Measurements from ENCODE around the gene TC2N. TPM values are rescaled to one million over a fixed set of nuclear protein-coding genes. Genes with fewer than 3 reads are reported as not detected.
"Not testable (repeated sequence)": the region's sequence is repeated elsewhere in the genome, so short reads cannot be mapped to it uniquely, and the experiment has no call there.

TC2N gene
- total RNA-seq, 4 donors from 2014 or later: 3.2 to 11.9 (median 7.2) TPM

DNA sequence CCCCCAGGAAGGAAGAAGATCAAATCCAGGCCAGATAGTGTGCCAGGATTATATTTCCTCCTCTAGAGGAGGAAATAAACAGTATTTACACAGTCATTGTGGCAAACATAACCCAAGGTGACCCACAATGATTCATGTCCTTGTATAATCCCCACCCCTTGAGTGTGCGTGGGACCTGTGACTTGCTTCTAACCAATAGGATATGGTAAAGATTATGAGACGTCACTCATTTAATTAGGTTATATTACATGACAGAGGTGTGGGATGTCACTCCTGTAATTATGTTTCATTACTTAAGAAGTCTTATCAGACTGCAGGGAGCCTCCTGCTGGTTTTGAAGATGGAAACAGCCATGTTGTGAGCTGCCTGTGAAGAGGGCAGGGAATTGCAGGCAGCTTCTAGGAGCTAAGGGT is 123.3 kb downstream of the TC2N start:
- no peaks in the 10 kb centered on the region for H3K27me3 ChIP-seq
- no peaks in the 10 kb centered on the region for H3K9me3 ChIP-seq
- H3K36me3 ChIP-seq: no peaks in the 10 kb centered on the region
- no peak overlapping the region for H3K4me3 ChIP-seq
- in situ Hi-C loops (cut with MboI; ENCODE audit: low sequenced_read_pairs in 4 of 4) (no loop called here), intact Hi-C loops (cut with DNase I; ENCODE audit: low total_unique reads) (no loop called here)
- TF ChIP-seq, protein P1, sequence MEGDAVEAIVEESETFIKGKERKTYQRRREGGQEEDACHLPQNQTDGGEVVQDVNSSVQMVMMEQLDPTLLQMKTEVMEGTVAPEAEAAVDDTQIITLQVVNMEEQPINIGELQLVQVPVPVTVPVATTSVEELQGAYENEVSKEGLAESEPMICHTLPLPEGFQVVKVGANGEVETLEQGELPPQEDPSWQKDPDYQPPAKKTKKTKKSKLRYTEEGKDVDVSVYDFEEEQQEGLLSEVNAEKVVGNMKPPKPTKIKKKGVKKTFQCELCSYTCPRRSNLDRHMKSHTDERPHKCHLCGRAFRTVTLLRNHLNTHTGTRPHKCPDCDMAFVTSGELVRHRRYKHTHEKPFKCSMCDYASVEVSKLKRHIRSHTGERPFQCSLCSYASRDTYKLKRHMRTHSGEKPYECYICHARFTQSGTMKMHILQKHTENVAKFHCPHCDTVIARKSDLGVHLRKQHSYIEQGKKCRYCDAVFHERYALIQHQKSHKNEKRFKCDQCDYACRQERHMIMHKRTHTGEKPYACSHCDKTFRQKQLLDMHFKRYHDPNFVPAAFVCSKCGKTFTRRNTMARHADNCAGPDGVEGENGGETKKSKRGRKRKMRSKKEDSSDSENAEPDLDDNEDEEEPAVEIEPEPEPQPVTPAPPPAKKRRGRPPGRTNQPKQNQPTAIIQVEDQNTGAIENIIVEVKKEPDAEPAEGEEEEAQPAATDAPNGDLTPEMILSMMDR (IDR thresholded peaks at IDR 0.05 in 4 of 5, conservative IDR thresholded peaks at IDR 0.05 in 1 of 5): no peak
- no peak for TF ChIP-seq POLR2A (IDR thresholded peaks at IDR 0.05)
- H3K27ac ChIP-seq: no peak overlapping the region
- H3K4me1 ChIP-seq: no peaks in the 10 kb centered on the region
- DNase-seq (no peak), ATAC-seq (no peak)

DNA sequence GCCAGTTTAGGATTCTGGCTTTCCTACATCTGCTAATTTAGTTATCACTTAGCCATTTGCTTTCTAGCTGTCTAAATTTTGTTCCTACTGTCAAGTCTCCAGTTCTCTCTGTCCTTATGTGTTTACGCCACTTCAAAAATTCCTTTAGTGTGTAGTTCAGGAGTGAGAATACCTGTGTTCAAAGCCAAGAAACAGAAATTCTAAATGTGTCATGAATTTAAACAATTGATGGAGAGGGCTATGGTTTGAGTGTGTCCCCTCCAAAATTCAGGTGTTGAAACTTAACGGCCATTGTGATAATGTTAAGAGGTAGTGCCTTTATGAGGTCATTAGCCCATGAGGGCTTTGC is 124.1 kb downstream of the TC2N start:
- Histone ChIP-seq H3K4me1 (no peaks in the 10 kb centered on the region), H3K9me3 (no peaks in the 10 kb centered on the region), H3K36me3 (no peaks in the 10 kb centered on the region), H3K27ac (no peak overlapping the region), H3K4me3 (no peak overlapping the region), H3K27me3 (no peaks in the 10 kb centered on the region)
- intact Hi-C loops (cut with DNase I; ENCODE audit: low total_unique reads): no loop called here
- no peak for TF ChIP-seq POLR2A (IDR thresholded peaks at IDR 0.05)
- TF ChIP-seq, protein P1 (IDR thresholded peaks at IDR 0.05 in 4 of 5, conservative IDR thresholded peaks at IDR 0.05 in 1 of 5): no peak
- ATAC-seq (no peak), DNase-seq (no peak)
- in situ Hi-C loops (cut with MboI; ENCODE audit: low sequenced_read_pairs in 4 of 4): no loop called here

DNA sequence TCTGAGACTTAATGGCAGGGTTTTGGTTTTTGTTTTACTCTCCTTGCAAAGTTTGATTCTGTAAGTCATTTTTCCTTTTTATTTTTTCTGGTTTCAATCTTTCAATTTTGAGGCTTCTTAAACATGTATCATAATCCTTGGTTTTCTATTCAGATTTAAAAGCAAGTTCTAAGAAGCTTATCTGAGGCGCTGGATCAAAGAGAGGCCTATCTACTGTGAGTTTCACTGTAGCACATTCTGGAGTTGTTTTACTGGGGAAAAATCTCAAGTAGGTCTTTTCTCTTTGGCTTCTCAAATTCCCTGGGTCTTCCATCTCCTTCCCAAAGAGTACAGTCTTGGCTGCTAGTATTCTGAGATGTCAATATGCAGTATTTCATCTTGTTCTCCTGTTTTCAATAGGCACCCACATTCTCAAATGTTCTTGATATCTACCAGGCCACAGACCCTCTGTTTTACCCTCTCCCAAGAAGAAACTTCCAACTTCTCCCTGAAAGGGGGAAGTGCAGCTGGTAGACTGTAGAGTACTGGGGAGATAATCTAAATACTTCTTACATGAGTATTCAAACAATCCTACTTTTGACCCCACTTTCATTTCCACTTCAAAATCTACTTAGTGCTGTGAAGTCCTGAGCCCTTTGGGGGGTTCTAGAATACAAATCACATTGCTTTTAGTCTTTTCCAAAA is 124.6 kb downstream of the TC2N start:
- Histone ChIP-seq H3K36me3 (no peaks in the 10 kb centered on the region), H3K4me1 (no peaks in the 10 kb centered on the region), H3K9me3 (no peaks in the 10 kb centered on the region), H3K27me3 (no peaks in the 10 kb centered on the region), H3K27ac (no peak overlapping the region), H3K4me3 (no peak overlapping the region)
- TF ChIP-seq POLR2A (IDR thresholded peaks at IDR 0.05): no peak
- TF ChIP-seq, protein P1 (IDR thresholded peaks at IDR 0.05 in 4 of 5, conservative IDR thresholded peaks at IDR 0.05 in 1 of 5): no peak
- ATAC-seq (no peak), DNase-seq (no peak)
- intact Hi-C loops (cut with DNase I; ENCODE audit: low total_unique reads): no loop called here
- in situ Hi-C loops (cut with MboI; ENCODE audit: low sequenced_read_pairs in 4 of 4): no loop called here

DNA sequence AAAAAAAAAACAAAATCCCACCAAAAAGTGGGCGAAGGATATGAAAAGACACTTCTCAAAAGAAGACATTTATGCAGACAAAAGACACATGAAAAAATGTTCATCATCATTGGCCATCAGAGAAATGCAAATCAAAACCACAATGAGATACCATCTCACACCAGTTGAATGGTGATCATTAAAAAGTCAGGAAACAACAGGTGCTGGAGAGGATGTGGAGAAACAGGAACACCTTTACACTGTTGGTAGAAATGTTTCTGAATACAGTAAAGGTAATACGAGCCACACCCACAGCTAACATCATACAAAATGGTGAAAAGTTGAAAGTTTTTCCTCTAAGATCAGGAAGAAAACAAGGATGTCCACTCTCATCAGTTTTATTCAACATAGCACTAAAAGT is 127.5 kb downstream of the TC2N start:
- DNase-seq; H3K27ac ChIP-seq; in situ Hi-C loops (cut with MboI; ENCODE audit: low sequenced_read_pairs in 4 of 4); H3K4me1 ChIP-seq; ATAC-seq; H3K4me3 ChIP-seq; intact Hi-C loops (cut with DNase I; ENCODE audit: low total_unique reads); H3K36me3 ChIP-seq; H3K27me3 ChIP-seq; H3K9me3 ChIP-seq: not testable (repeated sequence)

DNA sequence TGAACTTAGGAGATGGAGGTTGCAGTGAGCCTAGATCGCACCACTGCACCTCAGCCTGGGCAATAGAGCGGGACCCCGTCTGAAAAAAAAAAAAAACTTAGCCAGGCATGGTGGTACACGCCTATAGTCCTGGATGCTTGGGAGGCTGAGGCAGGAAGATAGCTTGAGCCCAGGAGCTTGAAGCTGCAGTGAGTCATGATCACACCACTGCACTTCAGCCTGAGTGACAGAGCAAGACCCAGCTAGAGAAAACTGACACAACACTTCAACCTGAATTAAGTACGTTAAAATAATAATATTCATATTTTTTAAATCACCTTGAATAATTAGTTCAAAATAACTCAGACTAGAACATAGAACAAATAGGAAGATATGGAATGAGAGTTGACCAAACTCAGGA is 129.7 kb downstream of the TC2N start:
- Histone ChIP-seq H3K4me3 (no peak overlapping the region), H3K27me3 (no peaks in the 10 kb centered on the region), H3K27ac (no peak overlapping the region), H3K9me3 (no peaks in the 10 kb centered on the region), H3K4me1 (no peaks in the 10 kb centered on the region), H3K36me3 (no peaks in the 10 kb centered on the region)
- DNase-seq (no peak), ATAC-seq (no peak)
- intact Hi-C loops (cut with DNase I; ENCODE audit: low total_unique reads) (no loop called here), in situ Hi-C loops (cut with MboI; ENCODE audit: low sequenced_read_pairs in 4 of 4) (no loop called here)
- TF ChIP-seq, protein P1 (IDR thresholded peaks at IDR 0.05 in 4 of 5, conservative IDR thresholded peaks at IDR 0.05 in 1 of 5): no peak
- no peak for TF ChIP-seq POLR2A (IDR thresholded peaks at IDR 0.05)
